MCF 10A (cell line): ENCODE measurements around the gene ODAD4. TPM values are rescaled to one million over a fixed set of nuclear protein-coding genes. Genes with fewer than 3 reads are reported as not detected.

Experiments used
- BruUV-seq: library from RNA; stranded (reverse); fragments of 400-500 nt; replicated peaks from 2 replicates; lab custom pipeline; 2021; lab: Mats Ljungman, UMichigan
- CTCF ChIA-PET: fragments of 300-600 bp; sonication (Branson Sonifier 250); formaldehyde crosslinking; extraction: SDS; loops from one replicate; lab custom pipeline; 2021; ENCODE audit warnings: antibody characterized with exemption, inconsistent platforms; lab: Yijun Ruan, JAX
- POLR2A ChIA-PET: fragments of 300-600, 350-650 bp; sonication (Branson Sonifier 250); formaldehyde crosslinking; extraction: SDS; loops from one replicate; lab custom pipeline; 2020; ENCODE audit warnings: antibody characterized with exemption, inconsistent platforms; lab: Yijun Ruan, JAX
- DNase-seq: peaks from one replicate; pipeline ENCODE4 v3.0.0-alpha.2; 2018; ENCODE audit not compliant: unreplicated experiment
- H3K27ac Mint-ChIP-seq: one replicate; pipeline ENCODE4 v1.8.0; 2022; ENCODE audit warnings: mild to moderate bottlenecking, low read depth, mixed read lengths; ENCODE audit not compliant: unreplicated experiment
- H3K27me3 Mint-ChIP-seq: one replicate; pipeline ENCODE4 v1.8.0; 2022; ENCODE audit warnings: mixed read lengths; ENCODE audit not compliant: insufficient read depth, unreplicated experiment
- H3K36me3 Mint-ChIP-seq: one replicate; pipeline ENCODE4 v1.8.0; 2022; ENCODE audit warnings: mild to moderate bottlenecking, moderate library complexity, mixed read lengths; ENCODE audit not compliant: insufficient read depth, unreplicated experiment
- H3K4me1 Mint-ChIP-seq: one replicate; pipeline ENCODE4 v1.8.0; 2022; ENCODE audit warnings: mixed read lengths; ENCODE audit not compliant: insufficient read depth, unreplicated experiment
- H3K4me3 Mint-ChIP-seq: one replicate; pipeline ENCODE4 v1.8.0; 2022; ENCODE audit warnings: mild to moderate bottlenecking, moderate library complexity, mixed read lengths; ENCODE audit not compliant: unreplicated experiment
- H3K9me3 Mint-ChIP-seq: one replicate; pipeline ENCODE4 v1.8.0; 2022; ENCODE audit warnings: mixed read lengths; ENCODE audit not compliant: unreplicated experiment
- CTCF ChIP-seq: fragments of 200-600 bp; IDR thresholded peaks from one replicate; pipeline ENCODE4 v1.8.0; 2022; ENCODE audit warnings: antibody characterized with exemption, mild to moderate bottlenecking; ENCODE audit not compliant: unreplicated experiment
- intact Hi-C: fragments of 100-400 bp; cut with micrococcal nuclease; formaldehyde crosslinking; loops from 2 replicates; pipeline ENCODE4 v1.14.1; 2022
- total RNA-seq: library from RNA; stranded (reverse); gene quantifications from 2 replicates; pipeline ENCODE4 v1.2.3, GENCODE V29; 2022

The ODAD4 gene
- total RNA-seq, 1 experiment from 2014 or later = 0.96 TPM

GRCh38 chr17:41957031-41957868, 26.8 kb downstream of the ODAD4 start:
- Mint-ChIP-seq H3K4me1 (no peaks in the 10 kb centered on the region), H3K27me3 (no peaks in the 10 kb centered on the region), H3K36me3 (no peaks in the 10 kb centered on the region), H3K4me3 (no peak overlapping the region), H3K9me3 (no peaks in the 10 kb centered on the region), H3K27ac (no peak overlapping the region)
- CTCF ChIA-PET = no interaction called here
- no peak for DNase-seq
- TF ChIP-seq CTCF = no peak
- POLR2A ChIA-PET = interaction anchor here (1.0 to 2.1 kb wide), 2 partner anchors 12 to 27 kb away, joined by 3 to 6 read pairs; partner anchors contain the start of gene ODAD4
- BruUV-seq = no TSS peak
- intact Hi-C loops = no loop called here

- no peak for TF ChIP-seq CTCF
- H3K27ac Mint-ChIP-seq = no peak overlapping the region
- CTCF ChIA-PET = interaction anchor here (0.6 to 2.7 kb wide), 3 partner anchors 28 to 571 kb away, joined by 3 to 8 read pairs (median 3); partner anchors contain the start of gene ODAD4
- POLR2A ChIA-PET = interaction anchor here (1.0 to 2.1 kb wide), 2 partner anchors 11 to 28 kb away, joined by 3 to 6 read pairs; partner anchors contain the start of gene ODAD4
- no peaks in the 10 kb centered on the region for H3K27me3 Mint-ChIP-seq
- DNase-seq = no peak
- no peaks in the 10 kb centered on the region for H3K9me3 Mint-ChIP-seq
- intact Hi-C loops = loop anchor here (2.0 kb wide), 1 partner anchor 147 kb away; the partner anchor contains the start of gene P3H4
- no peaks in the 10 kb centered on the region for H3K4me1 Mint-ChIP-seq
- no peaks in the 10 kb centered on the region for H3K36me3 Mint-ChIP-seq
- BruUV-seq = no TSS peak
- no peak overlapping the region for H3K4me3 Mint-ChIP-seq
These were observed 27.5 kb downstream of the ODAD4 start for GRCh38 chr17:41957869-41958439.

- intact Hi-C loops = loop anchor here (1.0 to 2.0 kb wide), 2 partner anchors 148 to 221 kb away; partner anchors contain the start of gene P3H4
- CTCF ChIA-PET = interaction anchor here (0.5 to 2.7 kb wide), 9 partner anchors 14 to 161 kb away, joined by 3 to 8 read pairs (median 3); partner anchors contain the start of gene ODAD4
- H3K9me3 Mint-ChIP-seq = no peaks in the 10 kb centered on the region
- no peak for TF ChIP-seq CTCF
- no peaks in the 10 kb centered on the region for H3K4me1 Mint-ChIP-seq
- H3K4me3 Mint-ChIP-seq = no peak overlapping the region
- H3K36me3 Mint-ChIP-seq = no peaks in the 10 kb centered on the region
- no TSS peak for BruUV-seq
- POLR2A ChIA-PET = interaction anchor here (0.6 to 2.1 kb wide), 3 partner anchors 29 to 148 kb away, joined by 3 to 6 read pairs (median 3); partner anchors contain the start of gene ODAD4
- H3K27ac Mint-ChIP-seq = no peak overlapping the region
- H3K27me3 Mint-ChIP-seq = no peaks in the 10 kb centered on the region
- DNase-seq = no peak
These were observed 28.6 kb downstream of the ODAD4 start for GRCh38 chr17:41959030-41959335.
